ENCODE data around the gene OVCH1. TPM values are rescaled to one million over a fixed set of nuclear protein-coding genes. Genes with fewer than 3 reads are reported as not detected.

Gene OVCH1
- total RNA-seq, 1 donor: not detected

DNA sequence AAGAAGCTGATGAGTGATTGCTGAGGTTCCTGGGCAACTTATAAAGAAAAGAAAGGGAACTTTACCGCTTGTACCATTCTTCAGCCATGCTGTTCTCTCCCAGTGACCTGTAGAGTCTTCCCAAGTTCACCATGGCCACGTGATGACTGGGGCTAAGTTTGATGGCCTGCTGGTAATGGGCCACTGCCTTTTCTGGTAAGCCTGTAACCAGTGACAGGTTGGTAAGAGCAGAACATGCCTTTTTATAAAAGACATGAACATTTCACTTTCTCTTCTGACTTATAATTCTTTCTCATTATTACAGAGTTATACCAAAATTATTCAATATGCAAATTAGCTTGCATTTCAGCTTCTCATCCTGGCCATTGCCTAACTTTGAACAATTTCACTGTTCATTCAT lies 20.9 kb upstream of the OVCH1 start:
- Histone ChIP-seq H3K9me3 (ENCODE audit: low read depth, low read length) (no peaks in the 10 kb centered on the region), H3K4me1 (ENCODE audit: insufficient read depth, low read length) (no peaks in the 10 kb centered on the region), H3K4me3 (ENCODE audit: low read length) (no peak overlapping the region), H3K27me3 (ENCODE audit: insufficient read depth, low read length) (peaks cover 4% of the 10 kb centered on the region)

DNA sequence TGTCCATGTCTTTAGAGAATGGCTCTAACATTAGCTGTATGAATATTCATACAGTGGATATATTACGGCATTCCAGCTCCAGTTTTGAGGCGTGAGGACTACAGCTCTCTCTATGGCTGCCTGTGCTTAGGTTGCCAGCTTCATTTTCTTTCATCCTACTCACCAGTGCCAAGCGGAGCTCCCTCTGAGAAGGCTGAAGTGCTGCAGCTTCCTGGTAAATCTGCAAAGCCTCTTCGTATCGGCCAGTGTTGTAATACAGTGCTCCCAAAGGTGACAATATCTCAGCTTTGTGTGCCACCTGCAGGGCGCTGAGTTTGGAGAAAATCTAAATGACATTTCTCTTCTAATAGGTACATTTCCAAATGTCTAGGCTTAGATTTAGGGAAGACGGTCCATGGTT lies 19.8 kb upstream of the OVCH1 start:
- Histone ChIP-seq H3K9me3 (ENCODE audit: low read depth, low read length) (no peaks in the 10 kb centered on the region), H3K27me3 (ENCODE audit: insufficient read depth, low read length) (no peaks in the 10 kb centered on the region), H3K4me3 (ENCODE audit: low read length) (no peak overlapping the region), H3K4me1 (ENCODE audit: insufficient read depth, low read length) (no peaks in the 10 kb centered on the region)

DNA sequence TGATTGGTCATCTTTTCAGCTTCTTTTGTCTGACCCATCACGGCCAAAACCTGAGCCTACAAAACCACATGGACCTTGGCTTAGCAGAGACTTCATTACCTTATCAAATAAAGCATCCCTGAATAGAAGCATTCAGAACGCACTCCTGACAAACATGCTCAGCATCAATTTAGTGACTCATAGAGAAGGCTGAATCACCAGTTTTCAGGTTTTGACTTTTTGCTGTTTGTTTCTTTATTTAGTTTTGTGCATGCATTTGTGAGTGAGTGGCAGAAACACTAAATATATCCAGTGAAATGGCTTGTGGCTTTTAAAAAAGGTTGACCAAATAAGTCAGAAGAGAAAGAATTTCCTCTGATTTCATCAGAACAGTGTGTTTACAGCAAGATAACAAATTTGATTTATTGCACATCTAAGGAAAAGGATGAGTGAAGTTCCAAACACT lies 19.0 kb upstream of the OVCH1 start:
- H3K27me3 ChIP-seq (ENCODE audit: insufficient read depth, low read length): no peaks in the 10 kb centered on the region
- H3K9me3 ChIP-seq (ENCODE audit: low read depth, low read length): no peaks in the 10 kb centered on the region
- H3K4me3 ChIP-seq (ENCODE audit: low read length): no peak overlapping the region
- no peaks in the 10 kb centered on the region for H3K4me1 ChIP-seq (ENCODE audit: insufficient read depth, low read length)

DNA sequence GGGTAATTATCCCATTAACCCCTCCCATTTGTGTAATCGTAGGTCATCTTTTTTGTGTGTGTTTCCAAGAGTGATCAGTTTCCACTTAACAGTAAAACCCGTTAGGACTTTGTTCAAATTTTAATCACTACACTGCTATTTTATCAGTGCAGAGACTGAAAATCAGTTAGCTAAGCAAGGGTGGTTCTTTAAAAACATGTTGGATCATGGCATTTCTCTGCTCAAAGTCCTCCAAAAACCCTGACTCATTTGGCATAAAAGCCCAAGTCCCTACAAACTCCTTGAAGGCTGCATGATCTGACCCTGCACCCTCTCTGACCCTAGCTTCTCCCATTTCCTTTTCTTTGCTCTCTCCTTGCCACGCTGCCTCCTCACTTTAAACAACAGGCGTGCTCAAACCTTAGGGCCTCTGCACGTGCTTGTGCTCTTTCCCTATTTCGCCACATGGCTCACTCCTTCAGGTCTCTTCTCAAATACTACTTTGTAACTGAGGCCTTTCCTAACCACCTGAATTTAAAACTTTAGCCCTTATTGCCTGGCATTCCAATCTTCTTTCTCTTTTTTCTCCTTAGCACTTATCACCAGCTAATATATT lies 13.2 kb upstream of the OVCH1 start:
- no peaks in the 10 kb centered on the region for H3K27me3 ChIP-seq (ENCODE audit: insufficient read depth, low read length)
- H3K4me1 ChIP-seq (ENCODE audit: insufficient read depth, low read length): no peaks in the 10 kb centered on the region
- no peaks in the 10 kb centered on the region for H3K9me3 ChIP-seq (ENCODE audit: low read depth, low read length)
- no peak overlapping the region for H3K4me3 ChIP-seq (ENCODE audit: low read length)

GRCh38 chr12:29509503-29509902 lies 12.0 kb upstream of the OVCH1 start:
- H3K4me1 ChIP-seq (ENCODE audit: insufficient read depth, low read length): no peaks in the 10 kb centered on the region
- no peaks in the 10 kb centered on the region for H3K27me3 ChIP-seq (ENCODE audit: insufficient read depth, low read length)
- no peaks in the 10 kb centered on the region for H3K9me3 ChIP-seq (ENCODE audit: low read depth, low read length)
- no peak overlapping the region for H3K4me3 ChIP-seq (ENCODE audit: low read length)

DNA sequence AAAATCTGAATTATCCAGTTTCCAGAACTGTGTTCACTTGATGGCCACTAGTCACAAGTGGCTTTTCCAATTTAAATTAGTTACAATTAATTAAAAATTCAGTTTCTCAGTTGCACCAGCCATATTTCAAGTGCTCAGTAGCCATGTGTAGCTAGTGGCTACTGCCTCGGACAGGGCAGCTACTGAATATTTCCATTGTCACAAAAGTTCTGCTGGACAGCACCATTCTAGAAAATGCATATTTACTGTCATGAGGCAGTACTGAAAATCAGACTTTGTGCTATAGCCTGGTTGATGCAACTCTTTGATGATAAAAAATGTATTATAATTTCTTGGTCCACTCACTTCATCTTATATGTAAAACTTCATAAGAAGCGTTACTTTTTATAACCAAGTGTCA lies 11.5 kb upstream of the OVCH1 start:
- no peak overlapping the region for H3K4me3 ChIP-seq (ENCODE audit: low read length)

GRCh38 chr12:29505122-29505521 lies 7.6 kb upstream of the OVCH1 start:
- Histone ChIP-seq H3K9me3 (ENCODE audit: low read depth, low read length) (no peaks in the 10 kb centered on the region), H3K27me3 (ENCODE audit: insufficient read depth, low read length) (no peaks in the 10 kb centered on the region), H3K4me1 (ENCODE audit: insufficient read depth, low read length) (no peaks in the 10 kb centered on the region), H3K4me3 (ENCODE audit: low read length) (no peak overlapping the region)

More for the DNA sequence above, 11.5 kb upstream of the OVCH1 start:
- Histone ChIP-seq H3K9me3 (ENCODE audit: low read depth, low read length) (no peaks in the 10 kb centered on the region), H3K27me3 (ENCODE audit: insufficient read depth, low read length) (no peaks in the 10 kb centered on the region), H3K4me1 (ENCODE audit: insufficient read depth, low read length) (no peaks in the 10 kb centered on the region)

DNA sequence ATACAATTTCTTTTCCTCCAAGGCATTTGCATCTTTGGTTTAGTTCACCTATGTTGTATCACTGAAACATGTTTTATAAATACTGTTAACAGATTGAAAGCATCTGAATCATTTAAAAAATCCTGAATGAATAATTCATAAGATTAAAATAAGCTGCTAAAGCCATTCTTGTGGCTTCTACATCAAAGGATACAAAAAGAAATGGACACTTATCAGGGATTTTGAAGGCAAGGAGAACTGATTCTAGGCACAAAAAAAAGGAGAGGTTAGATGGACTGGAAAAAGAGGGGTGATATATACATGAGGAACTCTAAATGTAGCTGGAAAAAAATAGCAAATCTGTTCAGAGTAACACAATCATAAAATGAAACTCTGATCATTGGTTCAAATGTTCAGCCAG lies 5.8 kb upstream of the OVCH1 start:
- no peaks in the 10 kb centered on the region for H3K4me1 ChIP-seq (ENCODE audit: insufficient read depth, low read length)
- H3K27me3 ChIP-seq (ENCODE audit: insufficient read depth, low read length): no peaks in the 10 kb centered on the region
- no peak overlapping the region for H3K4me3 ChIP-seq (ENCODE audit: low read length)
- no peaks in the 10 kb centered on the region for H3K9me3 ChIP-seq (ENCODE audit: low read depth, low read length)

DNA sequence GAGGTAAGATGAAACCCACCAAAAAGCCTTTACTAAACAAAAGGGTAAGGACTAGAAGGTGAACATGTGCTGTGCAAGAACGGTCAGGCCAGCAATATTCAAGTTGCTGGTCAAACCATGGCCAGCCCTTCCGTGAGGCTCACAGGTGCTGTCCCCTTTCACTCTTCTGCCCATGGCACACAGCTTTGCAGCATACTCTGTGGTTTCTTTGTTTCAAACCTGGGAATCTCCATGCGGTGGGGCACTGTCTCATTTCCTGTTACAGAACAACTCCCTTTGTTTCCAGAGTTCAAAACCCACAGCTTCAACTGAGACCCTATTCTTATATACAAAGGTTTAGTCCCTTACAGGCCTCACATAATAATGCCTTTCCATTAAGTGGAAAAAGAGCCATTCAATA lies 1.7 kb upstream of the OVCH1 start:
- Histone ChIP-seq H3K27me3 (ENCODE audit: insufficient read depth, low read length) (peaks cover 4% of the 10 kb centered on the region), H3K9me3 (ENCODE audit: low read depth, low read length) (no peaks in the 10 kb centered on the region), H3K4me1 (ENCODE audit: insufficient read depth, low read length) (no peaks in the 10 kb centered on the region), H3K4me3 (ENCODE audit: low read length) (no peak overlapping the region)

DNA sequence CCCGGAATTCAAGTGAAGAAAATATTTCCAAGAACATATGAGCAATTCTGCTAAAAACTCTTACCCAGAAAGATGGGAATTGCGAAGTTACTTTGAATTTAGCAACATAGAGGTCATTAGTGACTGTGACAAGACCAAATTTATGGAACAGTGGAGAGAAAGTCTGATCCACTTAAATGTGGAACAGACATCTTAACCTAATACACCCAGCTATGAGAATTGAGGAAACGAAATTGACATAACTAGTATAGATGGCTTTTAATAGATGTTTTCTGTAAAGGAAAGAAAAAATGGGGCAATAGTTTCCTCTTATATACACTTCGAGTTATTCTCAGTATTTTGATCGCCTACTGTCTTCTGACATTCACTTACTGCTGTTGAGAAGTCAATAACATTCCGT lies 4.6 kb downstream of the OVCH1 start:
- Histone ChIP-seq H3K27me3 (ENCODE audit: insufficient read depth, low read length) (peaks cover 8% of the 10 kb centered on the region), H3K9me3 (ENCODE audit: low read depth, low read length) (no peaks in the 10 kb centered on the region), H3K4me3 (ENCODE audit: low read length) (no peak overlapping the region), H3K4me1 (ENCODE audit: insufficient read depth, low read length) (no peaks in the 10 kb centered on the region)

GRCh38 chr12:29486972-29487371 lies 10.5 kb downstream of the OVCH1 start:
- Histone ChIP-seq H3K4me1 (ENCODE audit: insufficient read depth, low read length) (no peaks in the 10 kb centered on the region), H3K27me3 (ENCODE audit: insufficient read depth, low read length) (peaks cover 4% of the 10 kb centered on the region), H3K9me3 (ENCODE audit: low read depth, low read length) (no peaks in the 10 kb centered on the region), H3K4me3 (ENCODE audit: low read length) (no peak overlapping the region)

- H3K4me1 ChIP-seq (ENCODE audit: insufficient read depth, low read length): no peaks in the 10 kb centered on the region
- H3K4me3 ChIP-seq (ENCODE audit: low read length): no peak overlapping the region
- no peaks in the 10 kb centered on the region for H3K27me3 ChIP-seq (ENCODE audit: insufficient read depth, low read length)
- no peaks in the 10 kb centered on the region for H3K9me3 ChIP-seq (ENCODE audit: low read depth, low read length)
Observed at GRCh38 chr12:29463198-29463597, 34.3 kb downstream of the OVCH1 start.

DNA sequence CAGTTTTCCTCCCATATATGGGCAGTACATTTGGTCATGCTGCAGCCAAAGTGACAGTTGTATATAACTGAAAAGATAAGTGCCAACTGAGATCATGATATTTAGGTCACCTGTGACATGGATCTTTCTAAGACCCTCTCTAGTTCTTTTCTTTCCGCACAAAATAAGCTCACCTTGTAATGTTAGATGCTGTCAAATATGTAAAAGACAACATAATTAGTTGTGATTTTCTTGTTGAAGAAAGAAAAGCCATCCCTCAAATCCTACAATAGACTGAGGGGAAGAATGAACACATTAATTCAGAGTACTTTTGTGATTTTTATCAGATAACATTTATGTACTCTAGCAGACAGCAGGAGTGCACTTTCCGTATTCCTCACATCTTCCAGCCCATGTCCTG lies 37.4 kb downstream of the OVCH1 start:
- H3K9me3 ChIP-seq (ENCODE audit: low read depth, low read length): no peaks in the 10 kb centered on the region
- H3K4me1 ChIP-seq (ENCODE audit: insufficient read depth, low read length): no peaks in the 10 kb centered on the region

GRCh38 chr12:29455087-29455486 lies 42.4 kb downstream of the OVCH1 start:
- Histone ChIP-seq H3K4me3 (ENCODE audit: low read length) (no peak overlapping the region), H3K9me3 (ENCODE audit: low read depth, low read length) (no peaks in the 10 kb centered on the region), H3K4me1 (ENCODE audit: insufficient read depth, low read length) (no peaks in the 10 kb centered on the region), H3K27me3 (ENCODE audit: insufficient read depth, low read length) (no peaks in the 10 kb centered on the region)

More for the DNA sequence above, 37.4 kb downstream of the OVCH1 start:
- Histone ChIP-seq H3K4me3 (ENCODE audit: low read length) (no peak overlapping the region), H3K27me3 (ENCODE audit: insufficient read depth, low read length) (no peaks in the 10 kb centered on the region)

DNA sequence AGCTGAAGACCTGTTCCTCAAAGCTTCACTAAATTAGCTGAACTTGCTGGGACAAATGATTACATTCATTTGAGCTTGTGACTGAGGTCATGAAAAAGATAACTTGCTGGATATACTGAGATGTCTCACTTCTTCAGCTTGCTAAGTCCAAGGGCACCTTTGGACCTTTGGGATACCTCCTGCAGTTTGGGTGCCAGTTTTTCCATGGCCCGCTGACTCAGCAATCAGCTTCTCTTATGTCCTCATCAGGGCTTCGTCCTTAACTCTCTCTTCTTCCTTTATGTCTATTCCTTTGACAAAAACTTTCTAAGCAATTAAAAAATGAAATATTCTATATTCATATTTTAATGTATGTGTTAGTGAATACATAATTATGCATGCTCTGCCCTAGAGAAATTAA lies 45.6 kb downstream of the OVCH1 start:
- no peak overlapping the region for H3K4me3 ChIP-seq (ENCODE audit: low read length)
- H3K27me3 ChIP-seq (ENCODE audit: insufficient read depth, low read length): peaks cover 2% of the 10 kb centered on the region
- H3K4me1 ChIP-seq (ENCODE audit: insufficient read depth, low read length): no peaks in the 10 kb centered on the region
- H3K9me3 ChIP-seq (ENCODE audit: low read depth, low read length): no peaks in the 10 kb centered on the region

- H3K27me3 ChIP-seq (ENCODE audit: insufficient read depth, low read length): peaks cover 2% of the 10 kb centered on the region
Observed at GRCh38 chr12:29448157-29448556, 49.3 kb downstream of the OVCH1 start.

More at GRCh38 chr12:29448157-29448556, 49.3 kb downstream of the OVCH1 start:
- no peak overlapping the region for H3K4me3 ChIP-seq (ENCODE audit: low read length)
- no peaks in the 10 kb centered on the region for H3K4me1 ChIP-seq (ENCODE audit: insufficient read depth, low read length)
- H3K9me3 ChIP-seq (ENCODE audit: low read depth, low read length): no peaks in the 10 kb centered on the region

Data from mononuclear cell (primary cell).